K562 (cell line): ENCODE measurements around the gene NARF. TPM values are rescaled to one million over a fixed set of nuclear protein-coding genes. Genes with fewer than 3 reads are reported as not detected.

Experiments used
- E2F8 ChIP-seq: fragments of 450-650 bp; IDR thresholded peaks from 2 replicates; pipeline ENCODE4 v1.7.1; 2018; ENCODE audit warnings: mild to moderate bottlenecking, low read depth; ENCODE audit not compliant: partially characterized antibody
- FOXP1 ChIP-seq: sonication (generic); formaldehyde crosslinking; IDR thresholded peaks from 2 replicates; pipeline ENCODE4 v1.8.0; 2022; ENCODE audit warnings: mild to moderate bottlenecking, missing genetic modification reagents
- HBP1 ChIP-seq: fragments of 450-650 bp; formaldehyde crosslinking; IDR thresholded peaks from 2 replicates; pipeline ENCODE4 v1.4.0; 2022; ENCODE audit warnings: missing genetic modification characterization
- HNRNPL ChIP-seq: fragments of 200-400 bp; formaldehyde crosslinking; IDR thresholded peaks from 2 replicates; pipeline ENCODE4 v1.6.1; 2017; ENCODE audit warnings: low read depth, mild to moderate bottlenecking, low read length
- NEUROD1 ChIP-seq: fragments of 150-350 bp; IDR thresholded peaks from 2 replicates; pipeline ENCODE4 v1.6.1; 2014; ENCODE audit warnings: borderline replicate concordance, low read length, low read depth; ENCODE audit not compliant: partially characterized antibody
- POLR2G ChIP-seq: fragments of 200-400 bp; formaldehyde crosslinking; IDR thresholded peaks from 2 replicates; pipeline ENCODE4 v1.6.1; 2017; ENCODE audit warnings: low read depth, mild to moderate bottlenecking, antibody characterized with exemption, low read length, moderate library complexity
- RBBP5 ChIP-seq: fragments of 200-600 bp; sonication (generic); IDR thresholded peaks from 2 replicates; pipeline ENCODE4 v1.6.1; 2012; ENCODE audit warnings: borderline replicate concordance, mild to moderate bottlenecking, low read length, control low read depth, inconsistent platforms; ENCODE audit not compliant: insufficient read depth, poor library complexity, severe bottlenecking
- RREB1 ChIP-seq: fragments of 250-450 bp; sonication (Bioruptor Pico); IDR thresholded peaks from 2 replicates; pipeline ENCODE4 v1.4.0; 2020
- SP1 ChIP-seq: sonication (generic); formaldehyde crosslinking; IDR thresholded peaks from 2 replicates; pipeline ENCODE4 v1.8.1; 2022; ENCODE audit warnings: mild to moderate bottlenecking, missing genetic modification reagents
- TAF7 ChIP-seq: fragments of 450-650 bp; IDR thresholded peaks from 2 replicates; pipeline ENCODE4 v1.6.1; 2016; ENCODE audit warnings: missing genetic modification characterization, missing compliant biosample characterization
- TAL1 ChIP-seq: fragments of 450-650 bp; IDR thresholded peaks from 2 replicates; pipeline ENCODE4 v1.6.1; 2016; ENCODE audit warnings: mild to moderate bottlenecking
- TCF3 ChIP-seq: sonication (generic); formaldehyde crosslinking; IDR thresholded peaks from 2 replicates; pipeline ENCODE4 v1.4.0; 2020; ENCODE audit warnings: mild to moderate bottlenecking, missing genetic modification reagents
- YY1 ChIP-seq, 3 experiments: IDR thresholded peaks; 2 replicates each; pipeline ENCODE4 v1.6.1; 2011; ENCODE audit warnings: low read length in 2 of 3, mild to moderate bottlenecking in 2 of 3, moderate library complexity in 2 of 3, borderline replicate concordance in 1 of 3, control low read depth in 1 of 3, low read depth in 1 of 3; ENCODE audit not compliant: insufficient read depth in 3 of 3, insufficient replicate concordance in 2 of 3, control insufficient read depth in 1 of 3, insufficient read length in 1 of 3; ENCODE audit errors: extremely low read depth in 1 of 3
- ZFP1 ChIP-seq: fragments of 450-650 bp; formaldehyde crosslinking; IDR thresholded peaks from 2 replicates; pipeline ENCODE4 v1.4.0; 2020; ENCODE audit warnings: mild to moderate bottlenecking, mixed read lengths
- ZNF165 ChIP-seq: fragments of 250-450 bp; sonication (Bioruptor Pico); IDR thresholded peaks from 2 replicates; pipeline ENCODE4 v1.4.0; 2020; ENCODE audit warnings: borderline replicate concordance
- ZNF830 ChIP-seq: fragments of 250-450 bp; sonication (Bioruptor Pico); IDR thresholded peaks from 2 replicates; pipeline ENCODE4 v1.5.0; 2021; ENCODE audit warnings: mild to moderate bottlenecking
- polyA plus RNA-seq, 8 experiments: library from polyadenylated mRNA; depleted of rRNA in 4 of 8; stranded (reverse) in 5 of 8; unstranded in 3 of 8; fragments of >200 nt; fragmentation: Nextera tagmentation in 2 of 8; fragmentation: Illumina TruSeq in 1 of 8; extraction: Ambion mirVana in 2 of 8; extraction: Trizol in 1 of 8; gene quantifications; 2 replicates each; pipeline versions ENCODE4 v1.2.1 to v1.2.3, GENCODE V29; 2011 to 2014; ENCODE audit warnings: inconsistent platforms in 1 of 8, missing spikeins in 1 of 8
- total RNA-seq, 7 experiments: library from RNA; depleted of rRNA in 6 of 7; stranded (reverse); fragments of >200 nt in 6 of 7; fragmentation: Illumina TruSeq in 2 of 7; extraction: Trizol in 2 of 7; gene quantifications; 2 replicates each; pipeline versions ENCODE4 v1.2.1 to v1.2.3, GENCODE V29; 2011 to 2021; ENCODE audit warnings: low replicate concordance in 1 of 7

NARF gene
- total and polyA plus RNA-seq, 9 of the 15 experiments (the other 6 are each of a cell fraction or from before 2014, with no cell fraction given): 60.4 to 423 (median 132) TPM

GRCh38 chr17:82458179-82458884, at the start of gene NARF (continued):
- TF ChIP-seq RREB1 (peak; percentile 78; the same call in 1 of the 2 replicates), POLR2G (peak; percentile 99), TAL1 (no peak), ZNF830 (CRISPR knock-in tag) (no peak; the same call in 1 of the 2 replicates), TCF3 (CRISPR knock-in tag) (no peak; the same call in 1 of the 2 replicates), YY1 (IDR thresholded peaks at IDR 0.05; ENCODE audit: borderline replicate concordance in 1 of 3, control insufficient read depth in 1 of 3, extremely low read depth in 1 of 3, insufficient read depth in 3 of 3, insufficient read length in 1 of 3, insufficient replicate concordance in 2 of 3, low read depth in 1 of 3, low read length in 2 of 3) (peak; percentile 94 to 99 (median 97)), NEUROD1 (peak; percentile 97), FOXP1 (CRISPR knock-in tag) (peak; percentile 63; the same call in 1 of the 2 replicates), RBBP5 (peak; percentile 75), SP1 (CRISPR knock-in tag) (peak; percentile 97), E2F8 (no peak), HNRNPL (peak; percentile 56; the same call in 1 of the 2 replicates), ZNF165 (CRISPR knock-in tag) (0 out of 2 replicates have a peak, but pooled peaks have one; percentile 32), TAF7 (tag) (peak; percentile 79), ZFP1 (CRISPR knock-in tag) (no peak), HBP1 (0 out of 2 replicates have a peak, but pooled peaks have one; percentile 14)
